HG02678 (cell line): Measurements from ENCODE around the gene HERPUD1.
"Not testable (repeated sequence)": the region's sequence is repeated elsewhere in the genome, so short reads cannot be mapped to it uniquely, and the experiment has no call there.

ENCODE experiments used
- ATAC-seq: cut with Tn5 transposase; IDR thresholded peaks from one replicate; pipeline ENCODE4 v1.9.1; 2021; ENCODE audit warnings: mild to moderate bottlenecking, moderate library complexity; ENCODE audit not compliant: unreplicated experiment

Gene HERPUD1

GRCh38 chr16:56931892-56932720, at the start of gene HERPUD1:
Gene HERPUD1 (plus strand): TSS chr16:56932142. CDS start chr16:56932245, 103 bp downstream.
- ATAC-seq = peak; percentile 87

GRCh38 chr16:56883586-56883985, 48.4 kb upstream of the HERPUD1 start:
- ATAC-seq = no peak

GRCh38 chr16:56884026-56884582, 47.8 kb upstream of the HERPUD1 start:
- no peak for ATAC-seq

GRCh38 chr16:56884929-56885328, 47.0 kb upstream of the HERPUD1 start:
- not testable (repeated sequence) for ATAC-seq

GRCh38 chr16:56885446-56886162, 46.3 kb upstream of the HERPUD1 start:
- ATAC-seq = no peak

GRCh38 chr16:56886296-56886695, 45.6 kb upstream of the HERPUD1 start:
- no peak for ATAC-seq

GRCh38 chr16:56886826-56887225, 45.1 kb upstream of the HERPUD1 start:
- no peak for ATAC-seq

GRCh38 chr16:56888806-56889205, 43.1 kb upstream of the HERPUD1 start:
- ATAC-seq = no peak

GRCh38 chr16:56889206-56889605, 42.7 kb upstream of the HERPUD1 start:
- no peak for ATAC-seq

GRCh38 chr16:56891685-56892084, 40.3 kb upstream of the HERPUD1 start:
- no peak for ATAC-seq

GRCh38 chr16:56892705-56893104, 39.2 kb upstream of the HERPUD1 start:
- ATAC-seq = no peak

GRCh38 chr16:56894331-56894917, 37.5 kb upstream of the HERPUD1 start:
- ATAC-seq = no peak

GRCh38 chr16:56895813-56896212, 36.1 kb upstream of the HERPUD1 start:
- ATAC-seq = no peak

- ATAC-seq = no peak
These were observed 35.7 kb upstream of the HERPUD1 start for GRCh38 chr16:56896244-56896643.

GRCh38 chr16:56897026-56897799, 34.7 kb upstream of the HERPUD1 start:
- ATAC-seq = no peak

GRCh38 chr16:56898847-56899246, 33.1 kb upstream of the HERPUD1 start:
- ATAC-seq = peak; percentile 79

- no peak for ATAC-seq
These were observed 28.1 kb upstream of the HERPUD1 start for GRCh38 chr16:56903866-56904265.

GRCh38 chr16:56907401-56907800, 24.5 kb upstream of the HERPUD1 start:
- ATAC-seq = no peak

- no peak for ATAC-seq
These were observed 22.4 kb upstream of the HERPUD1 start for GRCh38 chr16:56909527-56909979.

- ATAC-seq = no peak
These were observed 21.8 kb upstream of the HERPUD1 start for GRCh38 chr16:56910112-56910511.
